ENCODE results near the gene SFXN3.

- TF ChIP-seq CTCF (IDR thresholded peaks at IDR 0.05): no peak
- TF ChIP-seq POLR2A (IDR thresholded peaks at IDR 0.05): no peak
Observed at GRCh38 chr10:101002456-101002855, 28.6 kb upstream of the SFXN3 start.
